H1 (cell line): ENCODE results near the gene TDRD1. TPM values are rescaled to one million over a fixed set of nuclear protein-coding genes. Genes with fewer than 3 reads are reported as not detected.

Experiments used
- CEBPB ChIP-seq: IDR thresholded peaks from 2 replicates; pipeline ENCODE4 v1.6.1; 2012; ENCODE audit warnings: low read depth, low read length
- JUND ChIP-seq: IDR thresholded peaks from 2 replicates; pipeline ENCODE4 v1.6.1; 2011; ENCODE audit warnings: mild to moderate bottlenecking, improper control_type of control experiment, low read length
- POU5F1 ChIP-seq: IDR thresholded peaks from 2 replicates; pipeline ENCODE4 v1.6.1; 2011; ENCODE audit warnings: low read depth, mild to moderate bottlenecking, low read length, moderate library complexity
- SUZ12 ChIP-seq: fragments of 200-600 bp; sonication (generic); IDR thresholded peaks from 2 replicates; pipeline ENCODE4 v1.6.1; 2012; ENCODE audit warnings: mild to moderate bottlenecking, inconsistent platforms, low read length, moderate library complexity, mixed read lengths
- TCF12 ChIP-seq: IDR thresholded peaks from 2 replicates; pipeline ENCODE4 v1.6.1; 2011; ENCODE audit warnings: low read depth, mild to moderate bottlenecking, low read length
- polyA plus RNA-seq, 7 experiments: library from polyadenylated mRNA; depleted of rRNA in 3 of 7; stranded (reverse) in 5 of 7; unstranded in 2 of 7; fragments of >200 nt in 5 of 7; fragments of 200-250 nt in 2 of 7; gene quantifications; 1 replicate in 5 of 7; 2 replicates in 1 of 7; 4 replicates in 1 of 7; pipeline versions ENCODE4 v1.2.1 to v1.2.3, GENCODE V29; 2011 to 2013; ENCODE audit warnings: missing spikeins in 2 of 7, mixed read lengths in 2 of 7
- total RNA-seq: library from RNA; stranded (reverse); fragmentation: NEBNext Ultra II Directional; extraction: Animal tissue kit (Norgen Biotek cat#: 25700); gene quantifications from 2 replicates; pipeline ENCODE4 v1.2.1, GENCODE V29; 2021

TDRD1 gene
- total and polyA plus RNA-seq, 2 of the 8 experiments (the other 6 are each of a cell fraction or from before 2014, with no cell fraction given), result 0.02 to 0.71 TPM

DNA sequence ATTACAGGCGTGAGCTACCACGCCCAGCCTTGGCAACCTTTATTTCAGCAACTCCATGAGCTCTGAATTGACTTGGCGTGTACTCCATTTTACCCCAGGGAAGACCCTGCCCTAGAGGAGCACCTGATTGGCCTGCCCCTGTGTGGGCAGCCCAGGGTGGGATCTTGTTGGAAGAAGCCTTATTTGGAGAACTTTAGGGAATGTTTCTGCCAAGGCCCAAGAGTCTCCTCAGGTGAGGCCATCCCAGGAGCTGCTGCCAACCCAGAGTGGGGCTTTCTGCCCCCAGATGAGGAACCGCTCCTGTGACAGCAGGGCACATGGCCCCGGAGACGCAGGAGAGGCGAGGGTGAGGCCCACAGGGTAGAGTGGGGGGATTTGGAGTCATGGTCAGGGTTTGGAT is 101.9 kb downstream of the TDRD1 start (continued):
- TF ChIP-seq JUND, result no peak
- no peak for TF ChIP-seq SUZ12
- no peak for TF ChIP-seq TCF12
- no peak for TF ChIP-seq POU5F1
- TF ChIP-seq CEBPB, result no peak
